Measurements from ENCODE around the gene ACOT4. TPM values are rescaled to one million over a fixed set of nuclear protein-coding genes. Genes with fewer than 3 reads are reported as not detected.
A peak's percentile ranks its signal among the peaks of the same experiment; 100 is the strongest.

ACOT4 gene
- total RNA-seq, 1 donor from 2014 or later, result 0.77 TPM

- Histone ChIP-seq H3K36me3 (no peaks in the 10 kb centered on the region), H3K4me1 (peaks cover 9% of the 10 kb centered on the region), H3K27ac (replicated peaks) (peak within 1 kb of the TSS; percentile 83), H3K9me3 (replicated peaks) (peaks cover 5% of the 10 kb centered on the region), H3K4me3 (peak within 1 kb of the TSS; percentile 71), H3K27me3 (ENCODE audit: low read depth) (no peaks in the 10 kb centered on the region)
- TF ChIP-seq, protein P1, sequence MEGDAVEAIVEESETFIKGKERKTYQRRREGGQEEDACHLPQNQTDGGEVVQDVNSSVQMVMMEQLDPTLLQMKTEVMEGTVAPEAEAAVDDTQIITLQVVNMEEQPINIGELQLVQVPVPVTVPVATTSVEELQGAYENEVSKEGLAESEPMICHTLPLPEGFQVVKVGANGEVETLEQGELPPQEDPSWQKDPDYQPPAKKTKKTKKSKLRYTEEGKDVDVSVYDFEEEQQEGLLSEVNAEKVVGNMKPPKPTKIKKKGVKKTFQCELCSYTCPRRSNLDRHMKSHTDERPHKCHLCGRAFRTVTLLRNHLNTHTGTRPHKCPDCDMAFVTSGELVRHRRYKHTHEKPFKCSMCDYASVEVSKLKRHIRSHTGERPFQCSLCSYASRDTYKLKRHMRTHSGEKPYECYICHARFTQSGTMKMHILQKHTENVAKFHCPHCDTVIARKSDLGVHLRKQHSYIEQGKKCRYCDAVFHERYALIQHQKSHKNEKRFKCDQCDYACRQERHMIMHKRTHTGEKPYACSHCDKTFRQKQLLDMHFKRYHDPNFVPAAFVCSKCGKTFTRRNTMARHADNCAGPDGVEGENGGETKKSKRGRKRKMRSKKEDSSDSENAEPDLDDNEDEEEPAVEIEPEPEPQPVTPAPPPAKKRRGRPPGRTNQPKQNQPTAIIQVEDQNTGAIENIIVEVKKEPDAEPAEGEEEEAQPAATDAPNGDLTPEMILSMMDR (IDR thresholded peaks at IDR 0.05; ENCODE audit: borderline replicate concordance), result no peak
- peak; percentile 69 for DNase-seq
- intact Hi-C loops (cut with micrococcal nuclease), result no loop called here
Measured at GRCh38 chr14:73612339-73613045, 20.8 kb downstream of the ACOT4 start, which contains the start of gene ACOT6. TSS of gene ACOT6 (plus strand) at chr14:73612517. CDS start at chr14:73612572, 55 bp downstream.

DNA sequence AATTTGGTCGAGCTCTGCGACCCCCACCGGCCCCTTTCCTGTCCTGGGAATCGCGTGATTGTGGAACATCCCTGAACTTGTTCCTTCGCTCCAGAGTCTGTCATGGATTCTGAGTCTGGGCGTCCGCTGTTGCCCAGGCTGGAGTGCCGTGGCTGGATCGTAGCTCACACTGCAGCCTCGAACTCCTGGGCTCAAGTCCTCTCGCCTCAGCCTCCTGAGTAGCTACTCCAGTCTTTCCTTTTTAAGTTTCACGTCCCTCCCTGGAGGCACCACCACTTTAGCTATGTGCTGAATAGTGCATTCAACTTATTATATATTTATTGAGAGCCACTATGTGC is 21.3 kb downstream of the ACOT4 start:
- intact Hi-C loops (cut with micrococcal nuclease), result no loop called here
- peaks cover 9% of the 10 kb centered on the region for H3K4me1 ChIP-seq
- peak overlapping the region; percentile 83 for H3K27ac ChIP-seq (replicated peaks)
- TF ChIP-seq, protein P1 (IDR thresholded peaks at IDR 0.05; ENCODE audit: borderline replicate concordance), result no peak
- no peak for DNase-seq
- no peaks in the 10 kb centered on the region for H3K36me3 ChIP-seq
- peaks cover 5% of the 10 kb centered on the region for H3K9me3 ChIP-seq (replicated peaks)
- no peaks in the 10 kb centered on the region for H3K27me3 ChIP-seq (ENCODE audit: low read depth)
- H3K4me3 ChIP-seq, result peak overlapping the region; percentile 71

DNA sequence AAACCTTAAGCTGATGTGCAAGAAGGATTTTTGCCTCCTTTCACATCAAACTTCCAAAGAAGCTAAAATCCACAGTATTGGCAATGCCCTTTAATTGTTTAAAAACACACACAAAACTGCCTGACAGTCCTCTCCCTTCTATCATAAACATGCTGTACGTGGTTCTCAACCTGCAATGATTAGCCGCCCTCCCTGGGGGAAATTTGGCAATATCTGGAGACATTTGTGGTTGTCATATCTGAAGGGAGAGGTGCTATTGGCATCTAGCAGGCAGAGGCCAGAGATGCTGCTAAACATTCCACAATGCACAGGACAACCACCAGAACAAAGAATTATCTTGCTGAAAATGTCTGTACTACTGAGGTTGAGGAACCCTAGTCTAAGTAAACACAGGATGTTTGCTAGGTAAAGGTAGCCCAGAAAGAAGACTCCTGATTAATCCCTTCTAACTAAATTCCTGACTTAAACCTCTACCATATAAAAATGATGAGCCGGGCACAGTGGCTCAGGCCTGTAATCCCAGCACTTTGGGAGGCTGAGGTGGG is 21.8 kb downstream of the ACOT4 start:
- peak overlapping the region; percentile 71 for H3K4me3 ChIP-seq
- DNase-seq, result no peak
- H3K36me3 ChIP-seq, result no peaks in the 10 kb centered on the region
- TF ChIP-seq, protein P1 (IDR thresholded peaks at IDR 0.05; ENCODE audit: borderline replicate concordance), result no peak
- H3K4me1 ChIP-seq, result peaks cover 9% of the 10 kb centered on the region
- peak overlapping the region; percentile 83 for H3K27ac ChIP-seq (replicated peaks)
- no peaks in the 10 kb centered on the region for H3K27me3 ChIP-seq (ENCODE audit: low read depth)
- intact Hi-C loops (cut with micrococcal nuclease), result no loop called here
- H3K9me3 ChIP-seq (replicated peaks), result peaks cover 5% of the 10 kb centered on the region

- Histone ChIP-seq H3K4me3 (no peak overlapping the region), H3K4me1 (peaks cover 9% of the 10 kb centered on the region), H3K36me3 (no peaks in the 10 kb centered on the region), H3K27me3 (ENCODE audit: low read depth) (no peaks in the 10 kb centered on the region), H3K27ac (replicated peaks) (no peak overlapping the region), H3K9me3 (replicated peaks) (no peaks in the 10 kb centered on the region)
- TF ChIP-seq, protein P1 (IDR thresholded peaks at IDR 0.05; ENCODE audit: borderline replicate concordance), result no peak
- intact Hi-C loops (cut with micrococcal nuclease), result no loop called here
- no peak for DNase-seq
Measured at GRCh38 chr14:73616831-73617230, 25.2 kb downstream of the ACOT4 start.

- TF ChIP-seq, protein P1 (IDR thresholded peaks at IDR 0.05; ENCODE audit: borderline replicate concordance), result no peak
- no peaks in the 10 kb centered on the region for H3K27me3 ChIP-seq (ENCODE audit: low read depth)
- no peak overlapping the region for H3K4me3 ChIP-seq
- H3K4me1 ChIP-seq, result no peaks in the 10 kb centered on the region
- H3K36me3 ChIP-seq, result no peaks in the 10 kb centered on the region
- DNase-seq, result no peak
- intact Hi-C loops (cut with micrococcal nuclease), result no loop called here
- no peak overlapping the region for H3K27ac ChIP-seq (replicated peaks)
- H3K9me3 ChIP-seq (replicated peaks), result no peaks in the 10 kb centered on the region
Measured at GRCh38 chr14:73619524-73619923, 27.9 kb downstream of the ACOT4 start.

Data from left ventricle myocardium inferior (tissue), 1 donor.